Mucosa of descending colon (tissue), 3 donors: Measurements from ENCODE around the gene SHB. TPM values are rescaled to one million over a fixed set of nuclear protein-coding genes. Genes with fewer than 3 reads are reported as not detected.

Experiments
- ATAC-seq: fragments of 200-7000 bp; cut with Tn5 transposase; one replicate; pipeline ENCODE4 v1.9.1; 2020; ENCODE audit warnings: mild to moderate bottlenecking, moderate library complexity
- DNase-seq, 3 donors: peaks; one replicate each; pipeline ENCODE4 v3.0.0-alpha.2; 2020
- H3K36me3 ChIP-seq: fragments of 200-600 bp; one replicate; pipeline ENCODE4 v1.8.0; 2021; ENCODE audit warnings: low read depth, mild to moderate bottlenecking
- H3K4me1 ChIP-seq: fragments of 200-600 bp; one replicate; pipeline ENCODE4 v1.8.0; 2021; ENCODE audit warnings: low read depth, mild to moderate bottlenecking
- H3K4me3 ChIP-seq: fragments of 200-600 bp; one replicate; pipeline ENCODE4 v1.8.0; 2021; ENCODE audit warnings: mild to moderate bottlenecking
- H3K9me3 ChIP-seq: fragments of 200-600 bp; one replicate; pipeline ENCODE4 v1.8.0; 2021; ENCODE audit warnings: mild to moderate bottlenecking
- CTCF ChIP-seq: fragments of 200-600 bp; IDR thresholded peaks from one replicate; pipeline ENCODE4 v1.8.0; 2022; ENCODE audit warnings: antibody characterized with exemption, mild to moderate bottlenecking
- intact Hi-C, 2 donors: fragments of 100-400 bp; cut with DNase I in 1 of 2; cut with micrococcal nuclease in 1 of 2; formaldehyde crosslinking; loops; one replicate each; pipeline versions ENCODE4 v1.11.0 to v1.11.1; 2022; cut with DNase I, micrococcal nuclease
- total RNA-seq, 3 donors: library from RNA; stranded (reverse); fragmentation: NEBNext Ultra II Directional in 2 of 3; extraction: Animal tissue kit (Norgen Biotek cat#: 25700) in 2 of 3; gene quantifications; one replicate each; pipeline versions ENCODE4 v1.2.1 to v1.2.4, GENCODE V29; 2021 to 2023
- donor health status: DM: no; HTN: no; CAD: no; lungs with moderate emphysema.
- donor health status: DM: no; HTN: no; CAD: no.
- donor health status: DM: no; HTN: yes; CAD: no.

Gene SHB
- total RNA-seq, 3 donors from 2014 or later: 20.3 to 23.9 (median 20.6) TPM

DNA sequence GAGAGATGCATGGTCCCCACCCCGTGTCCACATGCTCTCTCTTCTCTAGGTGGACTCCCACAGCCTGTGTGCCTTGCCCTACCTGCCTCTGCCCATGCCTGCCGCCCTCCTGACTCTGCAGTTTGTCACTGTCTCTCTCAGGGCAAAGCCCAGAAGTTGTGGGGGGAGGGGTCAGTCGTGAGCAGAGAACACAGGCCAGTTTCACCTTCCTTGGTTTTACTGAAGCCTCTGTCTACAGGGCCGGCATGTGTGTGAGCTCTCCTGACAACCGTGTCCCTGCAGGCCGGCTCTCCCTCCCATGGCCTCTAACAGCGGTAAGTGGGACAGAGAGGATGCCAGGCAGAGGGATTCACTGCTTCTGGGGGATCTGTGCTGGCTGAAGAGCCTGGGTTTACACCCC is 121.6 kb downstream of the SHB start:
- no peak overlapping the region for H3K4me3 ChIP-seq
- H3K36me3 ChIP-seq: no peaks in the 10 kb centered on the region
- no peak for ATAC-seq
- TF ChIP-seq CTCF: no peak
- intact Hi-C loops: no loop called here
- H3K9me3 ChIP-seq: no peaks in the 10 kb centered on the region
- no peak for DNase-seq
- H3K4me1 ChIP-seq: no peaks in the 10 kb centered on the region

DNA sequence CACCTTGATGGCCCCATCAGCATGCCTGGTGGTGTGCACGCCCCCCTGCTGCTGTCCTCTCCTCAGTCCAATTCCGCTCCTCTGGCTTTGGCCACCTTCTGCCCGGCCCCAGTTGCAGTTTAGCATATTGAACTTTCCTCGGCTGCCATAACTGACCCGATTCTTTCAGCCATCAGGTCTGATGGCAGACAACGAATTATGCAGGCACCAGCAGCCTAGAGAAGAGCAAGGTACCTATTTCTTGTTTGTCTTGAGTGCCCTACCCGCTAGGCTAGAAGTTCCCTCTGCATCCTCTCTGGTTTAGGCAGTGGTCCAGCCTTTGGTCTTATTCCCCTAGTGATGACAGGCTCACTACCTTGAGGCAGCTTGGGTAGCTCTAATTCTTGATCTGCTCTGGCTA is 122.1 kb downstream of the SHB start:
- no peaks in the 10 kb centered on the region for H3K4me1 ChIP-seq
- ATAC-seq: no peak
- no peak for TF ChIP-seq CTCF
- H3K9me3 ChIP-seq: no peaks in the 10 kb centered on the region
- no peaks in the 10 kb centered on the region for H3K36me3 ChIP-seq
- H3K4me3 ChIP-seq: no peak overlapping the region
- no peak for DNase-seq
- intact Hi-C loops: no loop called here

DNA sequence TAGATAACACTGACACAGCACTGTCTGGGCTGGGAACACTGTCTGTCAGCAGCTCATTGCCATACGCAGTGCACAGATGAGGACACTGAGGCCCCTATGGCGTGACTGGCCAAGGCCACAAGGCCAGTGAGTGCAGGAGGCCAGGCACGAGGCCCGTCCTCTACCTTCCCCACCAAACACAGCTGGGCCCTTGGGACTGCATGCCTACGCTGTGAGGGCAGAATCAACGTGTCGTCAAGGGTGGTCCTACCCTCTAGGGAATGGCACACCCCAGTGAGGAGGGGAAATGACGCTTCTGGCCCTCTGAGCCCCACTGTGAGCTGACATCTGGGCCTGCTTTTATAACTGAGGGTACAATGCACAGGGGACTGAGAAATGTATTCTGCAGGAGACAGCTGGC is 123.0 kb downstream of the SHB start:
- Histone ChIP-seq H3K9me3 (no peaks in the 10 kb centered on the region), H3K4me1 (no peaks in the 10 kb centered on the region), H3K4me3 (no peak overlapping the region), H3K36me3 (no peaks in the 10 kb centered on the region)
- intact Hi-C loops: no loop called here
- no peak for TF ChIP-seq CTCF
- no peak for DNase-seq
- ATAC-seq: no peak

GRCh38 chr9:37944671-37945481 is 124.2 kb downstream of the SHB start:
- intact Hi-C loops: no loop called here
- Histone ChIP-seq H3K9me3 (no peaks in the 10 kb centered on the region), H3K36me3 (no peaks in the 10 kb centered on the region), H3K4me3 (no peak overlapping the region), H3K4me1 (no peaks in the 10 kb centered on the region)
- DNase-seq (no peak), ATAC-seq (no peak)
- TF ChIP-seq CTCF: no peak

- ATAC-seq: no peak
- Histone ChIP-seq H3K4me3 (no peak overlapping the region), H3K4me1 (no peaks in the 10 kb centered on the region), H3K9me3 (no peaks in the 10 kb centered on the region), H3K36me3 (no peaks in the 10 kb centered on the region)
- no peak for TF ChIP-seq CTCF
- intact Hi-C loops: no loop called here
- no peak for DNase-seq
Measured at GRCh38 chr9:37944266-37944650, 124.8 kb downstream of the SHB start.
